ENCODE data around the gene ADORA1. TPM values are rescaled to one million over a fixed set of nuclear protein-coding genes. Genes with fewer than 3 reads are reported as not detected.

ADORA1 gene
- total and polyA plus RNA-seq, 4 experiments from 2014 or later = 0.10 TPM; not detected in 3

- no peaks in the 10 kb centered on the region for H3K9me3 ChIP-seq (ENCODE audit: control insufficient read depth in 1 of 2, low read length in 2 of 2)
- H3K4me3 ChIP-seq (ENCODE audit: low read length in 2 of 2) = no peak overlapping the region
- H3K36me3 ChIP-seq (ENCODE audit: insufficient read depth, low read length) = no peaks in the 10 kb centered on the region
- no peaks in the 10 kb centered on the region for H3K27me3 ChIP-seq (ENCODE audit: insufficient read depth, low read length)
- ChIA-PET CTCF (ENCODE audit: partially characterized antibody) (no interaction called here), POLR2A (ENCODE audit: partially characterized antibody) (no interaction called here)
- H3K4me3 Mint-ChIP-seq = no peak overlapping the region
- H3K27ac ChIP-seq (ENCODE audit: low read depth, low read length) = no peak overlapping the region
- peaks cover 0 to 5% of the 10 kb centered on the region in 2 donors for H3K27me3 Mint-ChIP-seq
- DNase-seq = no peak
- no peak overlapping the region for H3K27ac Mint-ChIP-seq
- intact Hi-C loops (cut with micrococcal nuclease) = no loop called here
- H3K4me1 Mint-ChIP-seq = no peaks in the 10 kb centered on the region
- H3K9me3 Mint-ChIP-seq = no peaks in the 10 kb centered on the region
- H3K36me3 Mint-ChIP-seq = no peaks in the 10 kb centered on the region
- no peaks in the 10 kb centered on the region for H3K4me1 ChIP-seq (ENCODE audit: insufficient read depth, low read length)
Observed at GRCh38 chr1:203170625-203171330, 43.3 kb downstream of the ADORA1 start.

- Mint-ChIP-seq H3K9me3 (no peaks in the 10 kb centered on the region), H3K36me3 (no peaks in the 10 kb centered on the region), H3K4me1 (no peaks in the 10 kb centered on the region), H3K27me3 (peaks cover 2 to 5% of the 10 kb centered on the region in 2 donors), H3K4me3 (no peak overlapping the region), H3K27ac (no peak overlapping the region)
- no peak overlapping the region for H3K4me3 ChIP-seq (ENCODE audit: low read length in 2 of 2)
- H3K36me3 ChIP-seq (ENCODE audit: insufficient read depth, low read length) = no peaks in the 10 kb centered on the region
- ChIA-PET CTCF (ENCODE audit: partially characterized antibody) (interaction anchor here (1.1 to 3.5 kb wide), 2 partner anchors 132 to 137 kb away, joined by 3 to 20 read pairs; no protein-coding TSS in a partner anchor), POLR2A (ENCODE audit: partially characterized antibody) (no interaction called here)
- no peaks in the 10 kb centered on the region for H3K4me1 ChIP-seq (ENCODE audit: insufficient read depth, low read length)
- H3K9me3 ChIP-seq (ENCODE audit: control insufficient read depth in 1 of 2, low read length in 2 of 2) = no peaks in the 10 kb centered on the region
- H3K27me3 ChIP-seq (ENCODE audit: insufficient read depth, low read length) = no peaks in the 10 kb centered on the region
- H3K27ac ChIP-seq (ENCODE audit: low read depth, low read length) = no peak overlapping the region
- no peak for DNase-seq
- intact Hi-C loops (cut with micrococcal nuclease) = loop anchor here (1.0 kb wide), 1 partner anchor 132 kb away; no protein-coding TSS in a partner anchor
Observed at GRCh38 chr1:203171341-203172183, 44.0 kb downstream of the ADORA1 start.

GRCh38 chr1:203172184-203173010 lies 44.9 kb downstream of the ADORA1 start:
- ChIA-PET CTCF (ENCODE audit: partially characterized antibody) (interaction anchor here (0.8 to 3.5 kb wide), 5 partner anchors 10 to 138 kb away, joined by 3 to 20 read pairs (median 3); no protein-coding TSS in a partner anchor), POLR2A (ENCODE audit: partially characterized antibody) (no interaction called here)
- H3K27ac Mint-ChIP-seq = no peak overlapping the region
- no peaks in the 10 kb centered on the region for H3K36me3 Mint-ChIP-seq
- H3K4me3 ChIP-seq (ENCODE audit: low read length in 2 of 2) = no peak overlapping the region
- H3K4me1 ChIP-seq (ENCODE audit: insufficient read depth, low read length) = no peaks in the 10 kb centered on the region
- H3K4me1 Mint-ChIP-seq = no peaks in the 10 kb centered on the region
- intact Hi-C loops (cut with micrococcal nuclease) = loop anchor here (1.0 kb wide), 1 partner anchor 133 kb away; no protein-coding TSS in a partner anchor
- H3K9me3 ChIP-seq (ENCODE audit: control insufficient read depth in 1 of 2, low read length in 2 of 2) = no peaks in the 10 kb centered on the region
- H3K27ac ChIP-seq (ENCODE audit: low read depth, low read length) = no peak overlapping the region
- H3K36me3 ChIP-seq (ENCODE audit: insufficient read depth, low read length) = no peaks in the 10 kb centered on the region
- no peak overlapping the region for H3K4me3 Mint-ChIP-seq
- H3K9me3 Mint-ChIP-seq = no peaks in the 10 kb centered on the region
- DNase-seq = peak in 4 of 5 donors; percentile 22 to 34 (median 29)
- no peaks in the 10 kb centered on the region for H3K27me3 ChIP-seq (ENCODE audit: insufficient read depth, low read length)
- peaks cover 2 to 8% of the 10 kb centered on the region in 2 donors for H3K27me3 Mint-ChIP-seq

- Histone ChIP-seq H3K4me3 (ENCODE audit: low read length in 2 of 2) (no peak overlapping the region), H3K9me3 (ENCODE audit: control insufficient read depth in 1 of 2, low read length in 2 of 2) (no peaks in the 10 kb centered on the region), H3K36me3 (ENCODE audit: insufficient read depth, low read length) (no peaks in the 10 kb centered on the region), H3K4me1 (ENCODE audit: insufficient read depth, low read length) (no peaks in the 10 kb centered on the region), H3K27me3 (ENCODE audit: insufficient read depth, low read length) (no peaks in the 10 kb centered on the region), H3K27ac (ENCODE audit: low read depth, low read length) (no peak overlapping the region)
- Mint-ChIP-seq H3K27ac (no peak overlapping the region), H3K36me3 (no peaks in the 10 kb centered on the region), H3K4me1 (no peaks in the 10 kb centered on the region), H3K27me3 (peaks cover 2 to 8% of the 10 kb centered on the region in 2 donors), H3K4me3 (no peak overlapping the region), H3K9me3 (no peaks in the 10 kb centered on the region)
- CTCF ChIA-PET (ENCODE audit: partially characterized antibody) = interaction anchor here (0.8 to 3.5 kb wide), 6 partner anchors 8 to 139 kb away, joined by 3 to 20 read pairs (median 3); no protein-coding TSS in a partner anchor
- intact Hi-C loops (cut with micrococcal nuclease) = no loop called here
- POLR2A ChIA-PET (ENCODE audit: partially characterized antibody) = no interaction called here
- no peak for DNase-seq
Observed at GRCh38 chr1:203173011-203173555, 45.6 kb downstream of the ADORA1 start.

DNA sequence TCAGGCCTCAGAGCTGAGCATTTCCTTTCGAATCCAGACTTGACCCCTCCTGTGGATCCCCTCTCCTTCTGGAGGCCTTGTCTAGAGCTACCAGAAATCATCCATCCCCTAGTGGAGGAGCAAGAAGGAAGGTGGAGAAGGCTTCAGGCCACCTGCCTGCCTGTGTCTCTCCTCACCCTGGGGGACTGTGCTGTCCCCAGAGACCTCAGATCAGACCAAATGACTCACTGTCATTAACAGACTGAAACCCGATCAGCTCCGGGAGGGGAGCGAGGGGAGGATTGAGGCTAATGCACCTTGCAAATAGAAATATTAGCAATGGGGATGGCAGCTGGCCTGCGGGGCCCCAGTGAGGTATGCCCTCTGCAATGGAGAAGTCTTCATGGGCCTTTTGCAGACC lies 46.0 kb downstream of the ADORA1 start:
- no peaks in the 10 kb centered on the region for H3K36me3 ChIP-seq (ENCODE audit: insufficient read depth, low read length)
- H3K27ac ChIP-seq (ENCODE audit: low read depth, low read length) = no peak overlapping the region
- ChIA-PET CTCF (ENCODE audit: partially characterized antibody) (interaction anchor here (1.0 to 3.5 kb wide), 4 partner anchors 8 to 134 kb away, joined by 3 to 20 read pairs (median 4); no protein-coding TSS in a partner anchor), POLR2A (ENCODE audit: partially characterized antibody) (no interaction called here)
- Mint-ChIP-seq H3K36me3 (no peaks in the 10 kb centered on the region), H3K4me3 (no peak overlapping the region), H3K27ac (no peak overlapping the region), H3K9me3 (no peaks in the 10 kb centered on the region), H3K4me1 (no peaks in the 10 kb centered on the region), H3K27me3 (peaks cover 2 to 8% of the 10 kb centered on the region in 2 donors)
- H3K4me1 ChIP-seq (ENCODE audit: insufficient read depth, low read length) = no peaks in the 10 kb centered on the region
- no peaks in the 10 kb centered on the region for H3K9me3 ChIP-seq (ENCODE audit: control insufficient read depth in 1 of 2, low read length in 2 of 2)
- H3K4me3 ChIP-seq (ENCODE audit: low read length in 2 of 2) = no peak overlapping the region
- intact Hi-C loops (cut with micrococcal nuclease) = no loop called here
- no peaks in the 10 kb centered on the region for H3K27me3 ChIP-seq (ENCODE audit: insufficient read depth, low read length)
- no peak for DNase-seq

DNA sequence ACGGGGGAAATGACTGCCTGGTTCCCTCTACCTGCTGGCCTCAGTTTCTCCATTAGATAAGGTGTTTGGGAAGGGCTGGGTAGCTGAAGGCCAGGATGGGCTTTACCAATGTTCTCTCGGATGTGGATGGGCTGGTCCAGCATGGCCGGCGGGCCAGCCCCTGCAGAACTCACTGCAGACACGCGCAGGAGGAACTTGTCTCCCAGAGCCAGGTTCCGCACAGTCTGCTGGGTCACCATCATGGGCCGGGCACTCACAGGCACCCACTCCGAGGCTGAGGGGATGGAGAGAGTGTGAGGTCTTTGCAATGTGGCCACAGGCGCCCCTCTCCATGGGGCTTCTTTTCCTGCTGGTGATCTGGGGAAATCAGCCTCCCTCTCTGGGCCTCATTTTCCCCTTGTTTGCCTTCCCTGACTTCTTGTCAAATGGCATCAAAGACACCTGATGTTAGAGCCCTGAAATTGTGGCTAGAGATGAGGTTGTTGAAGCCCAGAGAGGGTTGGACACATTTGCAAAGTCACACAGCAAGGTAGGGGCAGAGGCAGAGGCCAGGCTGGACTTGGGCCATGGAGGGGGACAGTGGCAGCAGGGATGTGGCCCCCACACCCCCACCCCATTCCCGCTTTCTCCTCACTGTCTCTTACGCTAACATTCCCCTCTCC lies 46.9 kb downstream of the ADORA1 start:
- POLR2A ChIA-PET (ENCODE audit: partially characterized antibody) = no interaction called here
- Mint-ChIP-seq H3K36me3 (no peaks in the 10 kb centered on the region), H3K27ac (no peak overlapping the region), H3K27me3 (peaks cover 2 to 6% of the 10 kb centered on the region in 2 donors), H3K9me3 (no peaks in the 10 kb centered on the region), H3K4me3 (no peak overlapping the region), H3K4me1 (no peaks in the 10 kb centered on the region)
- no peaks in the 10 kb centered on the region for H3K36me3 ChIP-seq (ENCODE audit: insufficient read depth, low read length)
- intact Hi-C loops (cut with micrococcal nuclease) = no loop called here
- H3K4me1 ChIP-seq (ENCODE audit: insufficient read depth, low read length) = no peaks in the 10 kb centered on the region
- H3K9me3 ChIP-seq (ENCODE audit: control insufficient read depth in 1 of 2, low read length in 2 of 2) = no peaks in the 10 kb centered on the region
- DNase-seq = no peak
- no peak overlapping the region for H3K4me3 ChIP-seq (ENCODE audit: low read length in 2 of 2)
- H3K27me3 ChIP-seq (ENCODE audit: insufficient read depth, low read length) = no peaks in the 10 kb centered on the region
- CTCF ChIA-PET (ENCODE audit: partially characterized antibody) = interaction anchor here (1.1 to 3.5 kb wide), 2 partner anchors 35 to 135 kb away, joined by 3 to 20 read pairs; no protein-coding TSS in a partner anchor
- no peak overlapping the region for H3K27ac ChIP-seq (ENCODE audit: low read depth, low read length)
